Measurements from ENCODE around the gene MGARP. TPM values are rescaled to one million over a fixed set of nuclear protein-coding genes. Genes with fewer than 3 reads are reported as not detected.

Gene MGARP
- total RNA-seq, 4 donors from 2014 or later = 1.4 TPM; not detected in 3

DNA sequence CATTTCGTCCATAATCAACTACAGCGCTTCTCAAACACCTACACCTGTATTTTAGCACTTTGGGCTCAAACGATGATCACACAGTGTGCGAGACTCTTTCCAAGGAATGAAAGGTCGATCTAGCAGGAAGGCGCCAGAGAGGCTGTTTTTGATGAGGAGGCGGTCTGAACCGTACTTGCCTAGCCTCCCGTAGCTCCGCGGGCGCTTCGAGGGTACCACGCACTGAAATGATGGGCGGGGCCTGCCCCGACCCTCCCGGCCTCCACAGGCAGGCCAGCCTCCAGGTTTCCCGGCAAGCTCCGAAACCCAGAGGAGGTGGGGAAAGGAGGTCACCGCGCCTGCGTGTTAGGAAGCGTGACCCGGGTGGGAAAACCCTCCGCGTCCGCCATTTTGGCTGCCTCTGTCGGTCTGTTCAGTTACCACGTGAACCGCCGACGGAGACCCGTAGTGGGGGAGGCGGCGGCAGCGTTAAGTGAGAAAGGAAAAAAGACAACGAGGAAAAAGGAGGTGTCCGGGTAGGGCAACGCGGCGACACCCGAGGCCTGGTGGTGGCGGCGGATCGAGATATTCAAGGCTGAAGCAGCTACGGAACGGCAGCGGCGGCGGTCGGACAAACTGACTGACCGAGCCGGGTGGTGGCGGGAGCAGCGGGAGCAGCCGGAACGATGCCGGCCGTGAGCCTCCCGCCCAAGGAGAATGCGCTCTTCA lies 21.2 kb upstream of the MGARP start, which contains the start of gene NAA15:
Gene NAA15, plus strand, starts transcription at position 393 of the 708 bp plus-strand sequence. Its CDS starts 273 bp downstream, at position 666.
- DNase-seq (ENCODE audit: low spot score in 2 of 2) = peak; percentile 89 to 93
- H3K27me3 ChIP-seq = no peaks in the 10 kb centered on the region
- H3K9me3 ChIP-seq = no peaks in the 10 kb centered on the region
- TF ChIP-seq POLR2A (IDR thresholded peaks at IDR 0.05) (peak; percentile 67 to 72), EP300 (IDR thresholded peaks at IDR 0.05) (peak; percentile 75 to 94)
- TF ChIP-seq, protein P1, sequence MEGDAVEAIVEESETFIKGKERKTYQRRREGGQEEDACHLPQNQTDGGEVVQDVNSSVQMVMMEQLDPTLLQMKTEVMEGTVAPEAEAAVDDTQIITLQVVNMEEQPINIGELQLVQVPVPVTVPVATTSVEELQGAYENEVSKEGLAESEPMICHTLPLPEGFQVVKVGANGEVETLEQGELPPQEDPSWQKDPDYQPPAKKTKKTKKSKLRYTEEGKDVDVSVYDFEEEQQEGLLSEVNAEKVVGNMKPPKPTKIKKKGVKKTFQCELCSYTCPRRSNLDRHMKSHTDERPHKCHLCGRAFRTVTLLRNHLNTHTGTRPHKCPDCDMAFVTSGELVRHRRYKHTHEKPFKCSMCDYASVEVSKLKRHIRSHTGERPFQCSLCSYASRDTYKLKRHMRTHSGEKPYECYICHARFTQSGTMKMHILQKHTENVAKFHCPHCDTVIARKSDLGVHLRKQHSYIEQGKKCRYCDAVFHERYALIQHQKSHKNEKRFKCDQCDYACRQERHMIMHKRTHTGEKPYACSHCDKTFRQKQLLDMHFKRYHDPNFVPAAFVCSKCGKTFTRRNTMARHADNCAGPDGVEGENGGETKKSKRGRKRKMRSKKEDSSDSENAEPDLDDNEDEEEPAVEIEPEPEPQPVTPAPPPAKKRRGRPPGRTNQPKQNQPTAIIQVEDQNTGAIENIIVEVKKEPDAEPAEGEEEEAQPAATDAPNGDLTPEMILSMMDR (IDR thresholded peaks at IDR 0.05) = no peak
- H3K4me1 ChIP-seq = peaks cover 0 to 60% (median 25%) of the 10 kb centered on the region in 4 donors
- H3K4me3 ChIP-seq = peak within 1 kb of the TSS; percentile 82 to 99 (median 96)
- WGBS, 2 donors = 0 to 1% methylated on average over 61 of the region's 61 CpGs
- peak within 1 kb of the TSS; percentile 88 to 96 (median 94) for H3K27ac ChIP-seq
- H3K36me3 ChIP-seq = peaks cover 0 to 8% (median 0%) of the 10 kb centered on the region in 3 donors

DNA sequence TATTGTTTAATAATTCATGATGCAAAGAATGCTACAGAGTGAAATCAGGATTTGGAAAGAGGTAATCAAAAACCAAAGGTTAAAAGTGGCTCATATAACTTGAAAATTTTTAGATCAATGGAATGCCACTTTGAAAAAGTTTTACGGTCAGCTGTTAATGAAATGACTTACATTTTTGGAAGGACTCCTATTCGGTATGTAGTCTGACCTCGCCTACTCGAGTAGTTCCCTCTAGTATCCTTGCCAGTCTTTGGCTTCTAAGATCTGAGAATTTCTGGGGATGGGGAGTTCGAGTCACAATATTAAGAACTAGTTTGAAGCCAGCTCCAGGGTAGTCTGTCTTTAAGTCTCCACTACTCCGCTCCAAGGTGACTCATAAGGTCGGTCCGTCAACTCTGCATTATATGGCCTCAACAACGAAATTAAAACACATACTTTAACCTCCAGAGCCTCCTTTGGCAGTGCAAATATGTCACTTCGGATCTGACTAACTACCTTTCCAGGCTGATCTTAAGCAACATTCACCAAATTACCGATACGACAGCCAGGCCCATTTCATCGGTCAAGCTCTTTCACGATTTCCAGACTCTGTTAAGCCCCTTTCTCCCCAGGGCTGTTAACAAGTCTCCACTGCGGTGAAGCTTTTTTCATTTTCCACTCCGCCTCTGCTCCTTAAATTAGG lies 20.5 kb upstream of the MGARP start:
- H3K36me3 ChIP-seq = peaks cover 0 to 8% (median 0%) of the 10 kb centered on the region in 3 donors
- H3K9me3 ChIP-seq = no peaks in the 10 kb centered on the region
- no peak for DNase-seq (ENCODE audit: low spot score in 2 of 2)
- H3K27ac ChIP-seq = peak overlapping the region; percentile 88 to 96 (median 94)
- TF ChIP-seq POLR2A (IDR thresholded peaks at IDR 0.05) (no peak), EP300 (IDR thresholded peaks at IDR 0.05) (no peak)
- TF ChIP-seq, protein P1 (IDR thresholded peaks at IDR 0.05) = no peak
- peak overlapping the region; percentile 82 to 99 (median 96) for H3K4me3 ChIP-seq
- no peaks in the 10 kb centered on the region for H3K27me3 ChIP-seq
- peaks cover 0 to 57% (median 25%) of the 10 kb centered on the region in 4 donors for H3K4me1 ChIP-seq
- WGBS, 2 donors = 8 to 14% methylated on average over 16 of the region's 16 CpGs

DNA sequence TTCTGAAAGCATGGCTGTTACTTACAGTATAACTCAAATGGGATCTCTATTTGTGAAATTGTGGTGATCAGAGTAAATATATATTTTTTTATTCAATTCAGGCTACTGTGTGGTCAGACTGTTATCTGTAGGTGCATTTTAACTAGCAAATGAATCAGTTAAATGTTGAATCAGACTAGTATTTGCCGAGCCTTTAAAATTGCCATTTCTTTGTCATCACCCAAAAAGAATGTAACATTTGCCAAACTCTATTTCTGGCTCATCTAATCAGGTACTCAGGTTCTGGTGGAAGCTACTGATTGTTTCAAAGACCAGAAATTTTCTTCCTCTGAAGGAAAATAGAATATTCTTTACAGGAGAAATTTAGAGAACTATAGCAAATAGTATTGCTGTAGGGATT lies 19.5 kb upstream of the MGARP start:
- Histone ChIP-seq H3K4me3 (no peak overlapping the region), H3K27me3 (no peaks in the 10 kb centered on the region), H3K4me1 (peaks cover 0 to 60% (median 25%) of the 10 kb centered on the region in 4 donors), H3K27ac (no peak overlapping the region), H3K36me3 (peaks cover 0 to 1% (median 0%) of the 10 kb centered on the region in 3 donors), H3K9me3 (no peaks in the 10 kb centered on the region)
- TF ChIP-seq, protein P1 (IDR thresholded peaks at IDR 0.05) = no peak
- TF ChIP-seq POLR2A (IDR thresholded peaks at IDR 0.05) (no peak), EP300 (IDR thresholded peaks at IDR 0.05) (no peak)
- WGBS, 2 donors = 67 to 71% methylated on average over 1 of the region's 1 CpG
- DNase-seq (ENCODE audit: low spot score in 2 of 2) = no peak

DNA sequence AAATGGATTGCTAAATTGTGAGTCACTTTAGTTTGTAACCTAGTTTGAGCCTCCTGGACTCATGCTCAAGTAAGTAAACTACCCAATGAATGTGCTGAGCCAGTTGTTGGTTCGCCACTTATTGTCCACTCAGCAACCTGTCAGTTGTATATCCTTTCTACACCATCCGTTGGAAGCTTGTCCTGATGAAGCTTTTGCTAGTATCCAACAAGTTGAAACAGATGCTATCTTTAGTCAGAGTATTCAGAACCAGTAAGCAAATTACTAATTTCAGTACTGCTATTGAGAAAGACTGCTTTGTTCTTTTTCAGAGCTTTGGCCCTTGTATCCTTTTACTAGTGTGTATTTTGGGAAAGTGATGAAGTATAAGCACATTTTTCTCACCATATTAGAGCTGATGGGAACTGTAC lies 17.0 kb upstream of the MGARP start:
- no peak for DNase-seq (ENCODE audit: low spot score in 2 of 2)
- peaks cover 0 to 59% (median 13%) of the 10 kb centered on the region in 4 donors for H3K4me1 ChIP-seq
- TF ChIP-seq POLR2A (IDR thresholded peaks at IDR 0.05) = no peak
- TF ChIP-seq, protein P1 (IDR thresholded peaks at IDR 0.05) = no peak
- no peak for TF ChIP-seq EP300 (IDR thresholded peaks at IDR 0.05)
- H3K27ac ChIP-seq = no peak overlapping the region
- H3K9me3 ChIP-seq = no peaks in the 10 kb centered on the region
- H3K36me3 ChIP-seq = peaks cover 0 to 14% (median 0%) of the 10 kb centered on the region in 3 donors
- 80 to 81% methylated on average over 2 of the region's 2 CpGs for WGBS, 2 donors
- no peaks in the 10 kb centered on the region for H3K27me3 ChIP-seq
- H3K4me3 ChIP-seq = no peak overlapping the region

DNA sequence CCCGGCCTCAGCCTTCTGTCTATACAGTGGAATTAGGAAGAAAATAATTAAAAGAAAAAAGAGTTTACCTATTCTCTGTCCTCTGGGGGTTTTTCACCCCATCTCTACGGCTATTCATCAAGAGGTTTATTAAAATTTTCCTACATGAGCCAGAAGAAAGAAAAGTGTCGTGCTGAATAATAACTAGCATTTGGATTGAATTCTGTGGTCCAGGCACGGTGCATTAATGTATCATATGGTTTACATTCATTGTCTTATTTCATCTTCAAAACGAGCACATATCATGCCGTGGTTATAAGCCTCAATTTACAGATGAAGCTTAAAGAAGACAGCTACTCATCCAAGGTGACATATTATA lies 15.9 kb upstream of the MGARP start:
- peaks cover 0 to 25% (median 0%) of the 10 kb centered on the region in 3 donors for H3K36me3 ChIP-seq
- DNase-seq (ENCODE audit: low spot score in 2 of 2) = no peak
- peak overlapping the region; percentile 78 to 93 (median 90) for H3K27ac ChIP-seq
- no peaks in the 10 kb centered on the region for H3K9me3 ChIP-seq
- WGBS, 2 donors = 6 to 13% methylated on average over 6 of the region's 6 CpGs
- no peak for TF ChIP-seq EP300 (IDR thresholded peaks at IDR 0.05)
- TF ChIP-seq POLR2A (IDR thresholded peaks at IDR 0.05) = no peak
- TF ChIP-seq, protein P1 (IDR thresholded peaks at IDR 0.05) = no peak
- peak overlapping the region; percentile 63 to 97 (median 76) for H3K4me3 ChIP-seq
- no peaks in the 10 kb centered on the region for H3K27me3 ChIP-seq
- H3K4me1 ChIP-seq = peaks cover 0 to 59% (median 13%) of the 10 kb centered on the region in 4 donors

Data from tibial nerve (tissue), 4 donors.